HCT116 (cell line): Measurements from ENCODE around the gene COL15A1. TPM values are rescaled to one million over a fixed set of nuclear protein-coding genes. Genes with fewer than 3 reads are reported as not detected.
A peak's percentile ranks its signal among the peaks of the same experiment; 100 is the strongest.

Source experiments
- ATAC-seq: fragments of 200-7000 bp; cut with Tn5 transposase; 2 replicates; pipeline ENCODE4 v1.9.1; 2020; ENCODE audit warnings: mild to moderate bottlenecking, moderate library complexity
- BruUV-seq: library from RNA; stranded (reverse); fragments of 400-500 nt; replicated peaks from 2 replicates; lab custom pipeline; 2021; lab: Mats Ljungman, UMichigan
- CTCF ChIA-PET: fragments of 300-600 bp; sonication (Branson Sonifier 250); formaldehyde crosslinking; loops from one replicate; lab custom pipeline; 2021; ENCODE audit warnings: antibody characterized with exemption; lab: Charles Lee
- POLR2A ChIA-PET: fragments of 300-600, 350-600 bp; sonication (Branson Sonifier 250); formaldehyde crosslinking; loops from one replicate; lab custom pipeline; 2021; ENCODE audit warnings: antibody characterized with exemption; lab: Charles Lee
- RAD21 ChIA-PET, 2 experiments: fragments of 300-600 bp; sonication (Branson Sonifier 250); formaldehyde crosslinking; loops; one replicate each; lab custom pipeline; 2023; ENCODE audit warnings: low total read pairs in 2 of 2; ENCODE audit not compliant: uncharacterized antibody in 2 of 2, unreplicated experiment in 2 of 2, low non-redundant PET in 1 of 2; lab: Charles Lee
- DNase-seq: peaks from one replicate; pipeline ENCODE4 v3.0.0-alpha.2; 2010; ENCODE audit warnings: low read depth, low spot score
- H2AFZ ChIP-seq: fragments of 200-600 bp; shearing (Covaris generic), sonication (generic); 2 replicates; pipeline ENCODE4 v1.6.1; 2017; ENCODE audit warnings: low read depth, mixed run types, mixed read lengths, antibody characterized with exemption, low read length; ENCODE audit not compliant: poor library complexity, severe bottlenecking
- H3K27ac ChIP-seq: 2 replicates; pipeline ENCODE4 v1.5.1; 2012; ENCODE audit warnings: low read depth, low read length
- H3K27me3 ChIP-seq: fragments of 200-600 bp; sonication (generic); 2 replicates; pipeline ENCODE4 v1.6.1; 2016; ENCODE audit warnings: mixed run types, low read length, mixed read lengths; ENCODE audit not compliant: insufficient read depth
- H3K36me3 ChIP-seq, 2 experiments: fragments of 200-500 bp in 1 of 2; fragments of 200-600 bp in 1 of 2; sonication (Bioruptor generic) in 1 of 2; sonication (generic) in 1 of 2; 2 replicates each; pipeline versions ENCODE4 v1.5.1 to v1.6.1; 2014 to 2016; ENCODE audit warnings: low read length in 2 of 2, inconsistent platforms in 1 of 2, mixed read lengths in 1 of 2, mixed run types in 1 of 2; ENCODE audit not compliant: insufficient read depth in 2 of 2, control insufficient read depth in 1 of 2
- H3K4me1 ChIP-seq, 2 experiments: fragments of 200-600 bp in 1 of 2; sonication (generic) in 1 of 2; 2 replicates each; pipeline versions ENCODE4 v1.5.1 to v1.6.1; 2012 to 2017; ENCODE audit warnings: low read length in 2 of 2, inconsistent platforms in 1 of 2, mild to moderate bottlenecking in 1 of 2, mixed read lengths in 1 of 2, mixed run types in 1 of 2, moderate library complexity in 1 of 2; ENCODE audit not compliant: insufficient read depth in 2 of 2, control insufficient read depth in 1 of 2
- H3K4me2 ChIP-seq: fragments of 200-600 bp; sonication (generic); 2 replicates; pipeline ENCODE4 v1.6.1; 2017; ENCODE audit warnings: mixed run types, low read length, mixed read lengths
- H3K4me3 ChIP-seq, 2 experiments: fragments of 200-600 bp in 1 of 2; sonication (generic) in 1 of 2; replicated peaks in 1 of 2; 2 replicates each; pipeline ENCODE4 v1.5.1; 2011 to 2016; ENCODE audit warnings: low read length in 2 of 2, control low read depth in 1 of 2, low read depth in 1 of 2, mild to moderate bottlenecking in 1 of 2, mixed read lengths in 1 of 2, mixed run types in 1 of 2
- H3K79me2 ChIP-seq: fragments of 200-600 bp; sonication (generic); 2 replicates; pipeline ENCODE4 v1.6.1; 2017; ENCODE audit warnings: mild to moderate bottlenecking, mixed run types, low read length, moderate library complexity, mixed read lengths; ENCODE audit not compliant: insufficient read depth
- H3K9ac ChIP-seq: fragments of 200-600 bp; sonication (generic); 2 replicates; pipeline ENCODE4 v1.6.1; 2016; ENCODE audit warnings: low read length, mixed read lengths
- H3K9me2 ChIP-seq: fragments of 200-600 bp; sonication (generic), shearing (Covaris generic); 2 replicates; pipeline ENCODE4 v1.6.1; 2017; ENCODE audit warnings: mixed run types, mild to moderate bottlenecking, moderate library complexity; ENCODE audit not compliant: insufficient read depth
- H3K9me3 ChIP-seq, 2 experiments: fragments of 200-500 bp in 1 of 2; fragments of 200-600 bp in 1 of 2; sonication (Bioruptor generic) in 1 of 2; sonication (generic) in 1 of 2; 2 replicates each; pipeline ENCODE4 v1.6.1; 2014 to 2017; ENCODE audit warnings: low read length in 2 of 2, mixed read lengths in 2 of 2, inconsistent platforms in 1 of 2, low read depth in 1 of 2, mild to moderate bottlenecking in 1 of 2, mixed run types in 1 of 2, moderate library complexity in 1 of 2; ENCODE audit not compliant: control insufficient read depth in 1 of 2, insufficient read depth in 1 of 2
- H4K20me1 ChIP-seq: fragments of 200-600 bp; sonication (generic), shearing (Covaris generic); 2 replicates; pipeline ENCODE4 v1.6.1; 2017; ENCODE audit warnings: mixed run types, mild to moderate bottlenecking, moderate library complexity; ENCODE audit not compliant: insufficient read depth
- CEBPB ChIP-seq: IDR thresholded peaks from 2 replicates; pipeline ENCODE4 v1.6.1; 2012; ENCODE audit warnings: low read depth
- EGR1 ChIP-seq: IDR thresholded peaks from 2 replicates; pipeline ENCODE4 v1.6.1; 2012; ENCODE audit warnings: low read depth
- EZH2 ChIP-seq: fragments of 200-600 bp; sonication (generic); IDR thresholded peaks from 2 replicates; pipeline ENCODE4 v1.6.1; 2017; ENCODE audit warnings: antibody characterized with exemption, mixed run types
- EZH2phosphoT487 ChIP-seq: fragments of 200-600 bp; IDR thresholded peaks from 2 replicates; pipeline ENCODE4 v1.6.1; 2018; ENCODE audit warnings: antibody characterized with exemption, borderline replicate concordance
- FOSL1 ChIP-seq: IDR thresholded peaks from 2 replicates; pipeline ENCODE4 v1.6.1; 2012; ENCODE audit warnings: low read depth
- JUND ChIP-seq: IDR thresholded peaks from 2 replicates; pipeline ENCODE4 v1.6.1; 2012
- POLR2AphosphoS5 ChIP-seq: IDR thresholded peaks from 2 replicates; pipeline ENCODE4 v1.6.1; 2011; ENCODE audit warnings: mild to moderate bottlenecking, low read depth, low read length, moderate library complexity
- RAD21 ChIP-seq: IDR thresholded peaks from 2 replicates; pipeline ENCODE4 v1.6.1; 2012; ENCODE audit warnings: low read depth, mild to moderate bottlenecking
- SIN3A ChIP-seq: IDR thresholded peaks from 2 replicates; pipeline ENCODE4 v1.6.1; 2012; ENCODE audit warnings: low read depth
- SP1 ChIP-seq: IDR thresholded peaks from 2 replicates; pipeline ENCODE4 v1.6.1; 2012; ENCODE audit warnings: low read depth
- YY1 ChIP-seq: IDR thresholded peaks from 2 replicates; pipeline ENCODE4 v1.6.1; 2011; ENCODE audit warnings: low read length, low read depth, moderate library complexity, mild to moderate bottlenecking; ENCODE audit not compliant: insufficient replicate concordance; ENCODE audit errors: extremely low read depth
- ZFX ChIP-seq: fragments of 450-650 bp; IDR thresholded peaks from 2 replicates; pipeline ENCODE4 v1.6.1; 2017
- ZNF274 ChIP-seq: fragments of 200-500 bp; sonication (Bioruptor generic); IDR thresholded peaks from 2 replicates; pipeline ENCODE4 v1.6.1; 2014; ENCODE audit warnings: mild to moderate bottlenecking, low read depth, low read length, inconsistent platforms
- intact Hi-C: fragments of 100-400 bp; cut with micrococcal nuclease; formaldehyde crosslinking; loops from 2 replicates; pipeline ENCODE4 v1.10.0; 2022
- total RNA-seq: library from RNA; stranded (reverse); gene quantifications from one replicate; pipeline ENCODE4 v1.2.1, GENCODE V29; 2021; ENCODE audit not compliant: unreplicated experiment
- TF ChIP-seq, protein P1 (sequence below): IDR thresholded peaks from 2 replicates; pipeline ENCODE4 v1.6.1; 2012; ENCODE audit warnings: low read depth

Gene COL15A1
- total RNA-seq, 1 experiment from 2014 or later, result 0.15 TPM

DNA sequence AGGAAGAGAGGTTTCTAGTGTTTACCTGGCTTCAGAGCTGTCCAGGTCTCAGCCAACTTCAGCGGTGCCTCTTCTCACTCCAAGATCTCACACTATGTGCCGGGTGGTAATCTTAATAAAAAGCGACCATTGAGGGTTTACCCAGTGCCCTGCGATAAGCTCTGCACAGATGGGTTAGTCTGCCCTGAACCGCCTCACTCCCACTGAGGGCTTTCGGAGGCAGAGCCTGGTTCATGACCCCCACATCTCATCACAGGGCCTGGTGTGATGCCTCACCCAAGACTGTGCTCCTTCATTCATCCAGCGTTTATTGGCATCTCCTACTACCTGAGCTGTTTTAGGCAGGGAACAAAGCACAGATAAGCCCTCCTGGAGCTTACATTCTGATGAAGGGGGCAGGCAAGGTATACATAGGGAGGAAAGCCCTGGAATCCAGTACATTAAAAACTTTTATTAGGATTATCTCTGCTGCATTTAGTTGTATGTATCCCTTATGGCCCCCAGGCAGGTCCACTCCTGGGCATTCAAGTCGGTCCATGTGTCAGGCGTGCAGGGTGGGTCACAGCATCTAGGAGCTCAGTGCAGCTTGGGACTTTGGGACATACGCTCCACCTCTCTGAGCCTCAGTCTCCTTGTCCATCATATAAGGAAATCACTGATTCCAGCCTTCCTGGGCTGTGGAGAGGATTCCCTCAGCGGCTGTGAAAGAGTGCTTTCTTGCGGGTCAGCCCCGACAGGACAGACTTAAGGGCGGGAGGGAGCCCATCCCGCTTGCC, 613 bp upstream of the COL15A1 start:
- H3K9me2 ChIP-seq, result no peaks in the 10 kb centered on the region
- peak; percentile 22; the same call in 1 of the 2 replicates for ATAC-seq
- 0 out of 4 replicates have a peak overlapping the region, but pooled peaks of 1 of the 2 experiments have one; percentile 9 for H3K4me3 ChIP-seq
- intact Hi-C loops, result no loop called here
- H2AFZ ChIP-seq, result no peak overlapping the region
- CTCF ChIA-PET, result no interaction called here
- TF ChIP-seq SP1, result no peak
- no peak for TF ChIP-seq EZH2phosphoT487
- TF ChIP-seq FOSL1, result no peak
- no peaks in the 10 kb centered on the region for H3K9me3 ChIP-seq
- H3K4me2 ChIP-seq, result peak overlapping the region; percentile 37
- RAD21 ChIA-PET, result no interaction called here
- no peaks in the 10 kb centered on the region for H4K20me1 ChIP-seq
- H3K9ac ChIP-seq, result no peak overlapping the region
- POLR2A ChIA-PET, result no interaction called here
- no peaks in the 10 kb centered on the region for H3K36me3 ChIP-seq
- H3K27ac ChIP-seq, result no peak overlapping the region
- no peaks in the 10 kb centered on the region for H3K4me1 ChIP-seq
- DNase-seq, result no peak
- H3K27me3 ChIP-seq, result peaks cover 11% of the 10 kb centered on the region; the same call in 1 of the 2 replicates
- H3K79me2 ChIP-seq, result no peaks in the 10 kb centered on the region
- no TSS peak for BruUV-seq

- BruUV-seq, result no TSS peak
- H3K9me2 ChIP-seq, result no peaks in the 10 kb centered on the region
- no peak for DNase-seq
- H2AFZ ChIP-seq, result no peak overlapping the region
- H3K4me1 ChIP-seq, result no peaks in the 10 kb centered on the region
- H3K4me3 ChIP-seq, result 0 out of 4 replicates have a peak overlapping the region, but pooled peaks of 1 of the 2 experiments have one; percentile 9
- peak overlapping the region; percentile 37 for H3K4me2 ChIP-seq
- no peaks in the 10 kb centered on the region for H3K9me3 ChIP-seq
- no peaks in the 10 kb centered on the region for H3K79me2 ChIP-seq
- H3K36me3 ChIP-seq, result no peaks in the 10 kb centered on the region
- intact Hi-C loops, result no loop called here
- peaks cover 11% of the 10 kb centered on the region; the same call in 1 of the 2 replicates for H3K27me3 ChIP-seq
- RAD21 ChIA-PET, result no interaction called here
- CTCF ChIA-PET, result no interaction called here
- no peak overlapping the region for H3K9ac ChIP-seq
- POLR2A ChIA-PET, result no interaction called here
- H3K27ac ChIP-seq, result no peak overlapping the region
- ATAC-seq, result peak; percentile 32
- no peaks in the 10 kb centered on the region for H4K20me1 ChIP-seq
- no peak for TF ChIP-seq EZH2
- TF ChIP-seq RAD21, result no peak
- TF ChIP-seq SIN3A, result no peak
- TF ChIP-seq YY1, result no peak
- TF ChIP-seq, protein P1, sequence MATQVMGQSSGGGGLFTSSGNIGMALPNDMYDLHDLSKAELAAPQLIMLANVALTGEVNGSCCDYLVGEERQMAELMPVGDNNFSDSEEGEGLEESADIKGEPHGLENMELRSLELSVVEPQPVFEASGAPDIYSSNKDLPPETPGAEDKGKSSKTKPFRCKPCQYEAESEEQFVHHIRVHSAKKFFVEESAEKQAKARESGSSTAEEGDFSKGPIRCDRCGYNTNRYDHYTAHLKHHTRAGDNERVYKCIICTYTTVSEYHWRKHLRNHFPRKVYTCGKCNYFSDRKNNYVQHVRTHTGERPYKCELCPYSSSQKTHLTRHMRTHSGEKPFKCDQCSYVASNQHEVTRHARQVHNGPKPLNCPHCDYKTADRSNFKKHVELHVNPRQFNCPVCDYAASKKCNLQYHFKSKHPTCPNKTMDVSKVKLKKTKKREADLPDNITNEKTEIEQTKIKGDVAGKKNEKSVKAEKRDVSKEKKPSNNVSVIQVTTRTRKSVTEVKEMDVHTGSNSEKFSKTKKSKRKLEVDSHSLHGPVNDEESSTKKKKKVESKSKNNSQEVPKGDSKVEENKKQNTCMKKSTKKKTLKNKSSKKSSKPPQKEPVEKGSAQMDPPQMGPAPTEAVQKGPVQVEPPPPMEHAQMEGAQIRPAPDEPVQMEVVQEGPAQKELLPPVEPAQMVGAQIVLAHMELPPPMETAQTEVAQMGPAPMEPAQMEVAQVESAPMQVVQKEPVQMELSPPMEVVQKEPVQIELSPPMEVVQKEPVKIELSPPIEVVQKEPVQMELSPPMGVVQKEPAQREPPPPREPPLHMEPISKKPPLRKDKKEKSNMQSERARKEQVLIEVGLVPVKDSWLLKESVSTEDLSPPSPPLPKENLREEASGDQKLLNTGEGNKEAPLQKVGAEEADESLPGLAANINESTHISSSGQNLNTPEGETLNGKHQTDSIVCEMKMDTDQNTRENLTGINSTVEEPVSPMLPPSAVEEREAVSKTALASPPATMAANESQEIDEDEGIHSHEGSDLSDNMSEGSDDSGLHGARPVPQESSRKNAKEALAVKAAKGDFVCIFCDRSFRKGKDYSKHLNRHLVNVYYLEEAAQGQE, result no peak
- TF ChIP-seq ZFX, result no peak
- no peak for TF ChIP-seq POLR2AphosphoS5
- TF ChIP-seq CEBPB, result no peak
- no peak for TF ChIP-seq JUND
- no peak for TF ChIP-seq ZNF274
- no peak for TF ChIP-seq EGR1
Measured at GRCh38 chr9:98944057-98944733, 488 bp downstream of the COL15A1 start.
